Measurements from ENCODE around the gene PGBD2. TPM values are rescaled to one million over a fixed set of nuclear protein-coding genes. Genes with fewer than 3 reads are reported as not detected.
"Not testable (repeated sequence)": the region's sequence is repeated elsewhere in the genome, so short reads cannot be mapped to it uniquely, and the experiment has no call there.

The PGBD2 gene, protein sequence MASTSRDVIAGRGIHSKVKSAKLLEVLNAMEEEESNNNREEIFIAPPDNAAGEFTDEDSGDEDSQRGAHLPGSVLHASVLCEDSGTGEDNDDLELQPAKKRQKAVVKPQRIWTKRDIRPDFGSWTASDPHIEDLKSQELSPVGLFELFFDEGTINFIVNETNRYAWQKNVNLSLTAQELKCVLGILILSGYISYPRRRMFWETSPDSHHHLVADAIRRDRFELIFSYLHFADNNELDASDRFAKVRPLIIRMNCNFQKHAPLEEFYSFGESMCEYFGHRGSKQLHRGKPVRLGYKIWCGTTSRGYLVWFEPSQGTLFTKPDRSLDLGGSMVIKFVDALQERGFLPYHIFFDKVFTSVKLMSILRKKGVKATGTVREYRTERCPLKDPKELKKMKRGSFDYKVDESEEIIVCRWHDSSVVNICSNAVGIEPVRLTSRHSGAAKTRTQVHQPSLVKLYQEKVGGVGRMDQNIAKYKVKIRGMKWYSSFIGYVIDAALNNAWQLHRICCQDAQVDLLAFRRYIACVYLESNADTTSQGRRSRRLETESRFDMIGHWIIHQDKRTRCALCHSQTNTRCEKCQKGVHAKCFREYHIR
- total RNA-seq = 4.6 and 9.6 TPM in 2 replicates

DNA sequence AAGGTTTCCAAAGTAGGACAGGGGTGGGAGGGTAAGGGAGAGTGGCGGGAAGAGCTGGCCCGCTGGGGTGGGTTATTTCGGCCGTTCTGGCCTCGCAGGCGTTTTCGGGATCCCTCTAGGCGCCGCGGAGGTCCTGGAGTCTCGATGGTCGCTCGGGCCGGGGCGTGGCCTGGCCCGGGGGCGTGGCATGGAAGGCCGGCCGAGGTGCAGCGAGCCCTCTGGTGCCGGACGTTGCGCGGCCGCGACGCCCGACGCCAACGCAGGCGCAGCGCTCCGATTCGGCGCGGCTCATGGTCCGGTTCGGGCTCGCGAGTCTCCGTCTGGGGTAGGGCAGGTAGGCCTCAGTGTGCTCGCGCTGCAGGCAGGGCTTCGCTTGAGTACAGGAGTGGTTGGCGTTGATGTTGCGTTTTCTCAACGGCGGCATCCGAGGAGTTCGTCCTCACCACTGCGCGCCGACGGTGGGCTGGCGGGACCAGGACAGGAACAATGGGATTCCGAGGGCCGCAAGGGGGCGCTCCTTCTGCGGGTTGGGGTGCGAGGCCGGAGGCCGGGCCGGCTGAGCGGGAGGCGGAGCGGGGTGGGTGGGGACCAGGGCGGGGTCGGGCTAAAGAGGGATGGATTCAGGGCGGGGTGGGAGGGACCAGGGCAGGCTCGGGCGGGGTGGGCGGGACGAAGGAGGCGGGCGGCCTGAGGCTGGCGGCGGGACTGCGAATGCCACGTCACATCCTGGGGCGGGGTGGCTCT is at the start of gene PGBD2:
PGBD2 (plus strand) TSS at position 227 of the 744 bp plus-strand sequence. CDS start 7,628 bp downstream, outside the sequence.
- DNase-seq (ENCODE audit: low read depth, low spot score) = peak; percentile 69

DNA sequence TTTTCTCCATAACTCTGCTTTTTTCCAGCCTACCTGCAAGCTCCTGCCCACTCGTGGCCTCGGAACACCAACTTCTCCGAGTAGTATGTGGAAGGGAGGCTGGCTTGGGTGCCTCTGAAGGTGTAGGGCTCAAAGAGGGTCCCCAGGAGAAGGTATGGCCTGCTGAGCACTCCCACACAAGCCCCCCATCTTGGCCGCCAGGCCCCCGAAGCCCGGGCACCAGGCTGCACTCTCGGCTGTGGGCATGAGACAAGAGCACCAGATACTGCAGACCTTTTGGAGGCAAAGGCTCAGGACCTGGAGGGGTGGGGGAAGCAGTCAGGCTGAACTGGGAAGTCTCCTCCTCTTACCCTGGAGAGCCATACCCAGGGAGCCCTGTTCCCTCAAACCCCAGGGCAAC is 48.8 kb upstream of the PGBD2 start:
- DNase-seq (ENCODE audit: low read depth, low spot score) = no peak

DNA sequence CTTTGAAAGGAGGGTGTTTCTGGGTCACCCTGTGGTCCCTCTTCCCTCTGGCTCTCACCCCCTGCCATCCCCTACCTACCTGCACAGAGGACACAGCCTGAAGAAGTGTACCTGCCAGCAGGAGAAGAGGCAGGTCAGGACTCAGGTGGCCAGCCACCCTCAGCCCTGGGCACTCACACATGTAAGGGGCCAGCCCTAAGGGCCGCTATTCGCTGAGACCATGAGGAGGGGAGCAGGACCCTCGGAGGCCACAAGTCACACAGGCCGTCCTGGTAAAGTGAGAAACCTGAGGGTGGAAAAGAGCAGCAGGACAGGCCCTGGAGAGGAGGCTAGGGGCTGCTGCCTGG is 48.3 kb upstream of the PGBD2 start:
- DNase-seq (ENCODE audit: low read depth, low spot score) = no peak

DNA sequence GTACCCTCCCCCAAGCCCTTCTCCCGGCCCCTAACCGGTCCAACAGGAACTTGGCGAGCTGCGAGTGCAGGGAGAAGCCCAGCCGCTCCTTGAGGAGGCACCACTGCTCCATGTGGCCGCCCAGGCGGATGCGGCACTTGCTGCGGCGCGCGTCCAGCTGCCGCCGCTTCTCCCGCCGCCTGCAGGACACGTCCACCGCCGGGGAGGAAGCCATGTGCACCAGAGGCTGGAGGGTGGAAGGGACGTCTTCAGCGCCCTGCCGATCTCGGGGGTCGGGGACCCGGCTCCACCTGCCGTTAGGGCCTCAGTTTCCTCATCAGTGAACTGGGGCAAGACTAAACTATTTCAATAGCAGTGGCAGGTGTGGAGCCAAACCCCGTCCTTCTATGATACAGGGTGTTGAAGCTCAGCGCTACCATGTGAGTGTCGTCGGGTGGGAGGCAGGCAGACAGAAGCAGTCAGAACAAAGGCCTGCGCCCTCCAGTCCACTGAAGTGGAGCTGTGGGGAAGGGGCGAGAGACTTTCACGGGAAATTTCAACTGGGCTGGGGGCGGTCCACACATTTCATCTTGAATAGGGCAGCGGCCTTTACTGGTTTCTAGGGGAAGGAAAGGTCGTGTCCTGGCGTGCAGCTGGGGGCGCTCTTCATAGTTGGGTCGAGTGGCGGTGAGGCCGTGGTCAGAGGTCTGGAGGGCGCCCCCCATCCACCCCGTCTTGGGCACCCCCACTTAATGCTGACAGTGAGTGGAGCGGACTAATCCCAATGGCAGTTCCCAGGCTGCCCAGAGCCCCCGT is 47.7 kb upstream of the PGBD2 start:
- no peak for DNase-seq (ENCODE audit: low read depth, low spot score)

DNA sequence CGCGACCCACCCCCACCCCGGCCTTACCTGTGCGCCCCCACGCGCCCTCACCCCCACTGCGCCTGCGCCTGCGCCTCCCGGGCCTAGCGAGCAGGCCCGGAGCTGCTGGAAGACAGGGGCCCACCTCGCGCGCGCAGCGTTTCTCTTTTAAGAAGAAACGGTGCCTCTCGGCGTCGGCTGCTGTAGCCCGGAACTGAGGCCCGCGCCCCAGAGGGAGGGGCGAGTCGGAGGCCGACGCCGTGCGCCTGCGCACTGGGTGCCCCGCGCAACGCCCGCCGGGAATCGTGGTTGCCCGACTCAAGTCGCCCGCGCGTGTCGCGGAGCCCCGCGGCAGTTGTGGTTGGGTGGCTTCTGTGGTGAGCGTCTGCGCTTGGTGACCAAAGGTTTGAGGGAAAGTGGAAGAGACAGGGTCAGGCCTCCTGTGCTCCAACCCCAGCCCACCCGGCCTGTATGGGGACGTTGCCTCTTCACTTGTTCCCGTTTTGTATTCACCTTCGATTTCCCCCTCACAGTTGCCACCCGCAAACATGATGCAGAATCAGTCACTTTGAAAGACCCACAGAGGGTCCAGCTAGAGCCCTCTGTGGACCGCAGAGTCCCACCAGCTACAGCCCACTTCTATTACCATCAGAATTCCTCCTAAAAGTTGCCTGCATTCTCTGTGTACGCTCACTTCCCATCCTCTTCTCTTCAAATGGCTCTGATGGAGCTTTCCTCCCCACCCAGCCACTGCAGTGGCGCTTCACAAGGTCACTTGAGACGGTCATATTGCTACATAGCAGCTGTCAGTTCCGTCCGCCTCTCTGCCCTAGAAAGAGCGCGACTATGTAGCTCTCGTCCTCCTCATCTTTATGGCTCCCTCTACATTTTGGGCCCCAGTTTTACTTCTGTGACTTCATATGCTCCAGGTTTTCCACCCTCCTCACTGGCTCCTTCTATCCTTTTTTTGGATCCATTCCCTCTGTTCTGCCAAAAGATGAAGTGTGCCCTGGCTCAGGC is 46.8 kb upstream of the PGBD2 start, which contains the start of gene ZNF692:
ZNF692 (minus strand) TSS at position 195 of the 999 bp plus-strand sequence. CDS start 776 bp downstream, outside the sequence.
- peak; percentile 92 for DNase-seq (ENCODE audit: low read depth, low spot score)

DNA sequence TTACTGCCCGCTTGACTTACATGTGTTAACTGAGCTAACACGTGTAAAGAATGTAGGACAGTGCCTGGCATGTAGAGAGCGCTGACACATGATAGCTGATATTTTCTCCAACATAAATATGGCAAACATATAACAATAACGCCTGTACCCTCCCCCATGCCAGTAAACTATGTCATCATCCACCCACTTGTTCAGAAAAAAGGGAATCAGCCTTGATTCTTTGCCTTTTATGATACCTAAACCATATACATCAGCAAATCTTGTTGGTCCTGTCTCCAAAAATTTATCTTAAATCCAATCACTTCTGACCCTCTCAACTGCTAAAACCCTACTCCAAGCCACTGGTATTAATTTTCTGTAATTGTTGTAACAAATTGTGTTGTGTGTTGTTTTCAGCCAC is 46.0 kb upstream of the PGBD2 start:
- DNase-seq (ENCODE audit: low read depth, low spot score) = no peak

DNA sequence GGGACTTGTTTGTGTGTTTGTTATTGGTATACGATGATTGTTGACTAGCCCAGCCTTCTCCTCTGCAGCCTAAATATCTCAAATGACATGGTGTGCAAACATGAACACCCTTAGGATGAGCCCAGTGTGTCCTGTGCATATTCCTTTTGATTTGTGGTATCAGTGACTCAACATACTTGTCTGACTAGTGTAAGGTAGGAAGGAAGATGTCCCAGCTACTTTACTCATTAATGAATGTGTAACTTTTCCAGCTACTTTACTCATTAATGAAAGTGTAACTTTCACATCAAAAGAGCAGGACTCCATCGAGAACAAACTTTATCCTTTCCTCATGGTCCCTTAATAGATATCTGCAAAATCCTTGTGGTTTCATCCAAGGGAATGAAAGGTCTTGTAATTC is 44.4 kb upstream of the PGBD2 start:
- no peak for DNase-seq (ENCODE audit: low read depth, low spot score)

DNA sequence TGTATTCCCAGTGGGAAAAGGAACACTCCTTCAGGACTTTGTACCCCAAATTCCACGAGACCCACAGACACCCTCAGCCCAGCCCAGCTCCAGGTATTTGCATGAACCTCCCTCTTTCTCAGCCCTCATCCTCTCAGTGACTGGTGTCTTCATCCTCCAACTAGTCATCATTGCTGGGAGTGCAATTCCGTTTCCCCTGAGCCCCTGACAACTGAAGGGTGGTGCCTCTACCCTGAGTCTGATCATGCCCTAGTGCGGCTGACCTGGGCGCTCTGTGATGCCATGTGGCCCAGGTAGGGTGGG is 43.4 kb upstream of the PGBD2 start:
- no peak for DNase-seq (ENCODE audit: low read depth, low spot score)

DNA sequence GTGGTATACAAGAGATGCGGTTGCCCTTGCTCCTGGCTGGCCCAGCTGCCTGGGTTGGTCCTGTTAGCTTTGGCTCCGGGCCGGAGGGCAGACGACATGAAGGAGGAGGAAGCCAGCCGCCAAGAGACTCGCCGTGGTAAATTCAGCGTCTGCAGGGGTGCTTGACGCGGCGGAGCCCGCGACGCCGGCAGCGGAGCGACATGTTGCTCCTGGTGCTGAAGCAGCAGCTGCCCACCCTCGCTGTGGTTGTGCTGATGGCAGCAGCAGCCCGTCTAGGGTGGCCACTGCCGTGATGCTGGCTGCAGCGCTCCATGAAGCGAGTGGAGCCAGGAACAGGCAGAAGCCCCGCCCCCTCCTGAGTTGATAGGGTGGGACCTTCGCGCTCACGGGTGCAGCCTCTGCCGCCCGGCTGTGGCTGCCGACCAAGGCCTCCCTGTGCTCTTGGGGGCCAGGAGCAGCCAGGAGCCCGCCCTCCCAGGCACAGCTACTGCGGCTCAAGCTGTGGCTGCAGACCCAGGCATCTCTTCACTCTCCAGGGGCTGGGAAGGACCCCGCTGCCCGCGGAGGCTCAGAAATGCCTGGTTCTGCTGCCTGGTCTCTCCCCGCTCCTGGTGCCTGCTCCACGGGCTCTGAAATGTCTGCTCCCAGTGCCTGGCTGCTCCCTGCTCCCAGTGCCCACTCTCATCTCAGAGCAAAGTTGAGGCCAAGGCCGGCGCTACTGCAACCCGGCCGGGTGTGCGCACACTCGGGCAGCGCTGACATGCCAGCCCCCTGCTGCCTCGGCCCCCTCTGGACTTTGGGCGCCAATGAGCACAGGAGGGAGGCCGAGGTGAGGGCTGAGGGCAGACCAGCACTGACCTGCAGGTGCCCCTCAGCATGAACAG is 42.8 kb upstream of the PGBD2 start:
- no peak for DNase-seq (ENCODE audit: low read depth, low spot score)

DNA sequence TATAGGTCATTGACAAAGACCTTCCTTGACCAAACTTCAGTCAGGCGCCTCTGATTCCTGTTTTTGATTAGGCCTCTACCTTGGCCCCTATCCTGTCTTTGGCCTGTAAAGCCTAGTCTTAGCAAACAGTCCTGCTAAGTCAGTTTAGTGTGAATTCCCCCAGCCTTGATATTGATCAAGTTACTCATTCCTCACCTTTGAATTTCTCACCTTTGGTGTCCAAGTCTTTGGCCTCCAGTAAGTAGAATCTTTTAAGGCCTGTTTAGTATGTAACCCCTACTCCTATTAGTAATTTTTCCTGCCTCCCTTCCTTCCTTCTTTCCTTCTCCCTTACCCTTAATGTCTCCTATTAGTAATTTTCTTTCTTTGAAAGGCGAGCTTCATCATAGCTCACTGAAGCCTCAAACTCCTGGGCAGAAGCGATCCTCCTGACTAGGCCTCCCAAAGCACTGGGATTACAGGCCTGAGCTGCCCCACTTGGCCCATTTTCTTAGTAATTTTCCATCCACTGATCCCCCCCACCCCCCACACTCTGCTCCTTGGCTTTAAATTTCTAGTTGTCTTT is 34.1 kb upstream of the PGBD2 start:
- no peak for DNase-seq (ENCODE audit: low read depth, low spot score)

DNA sequence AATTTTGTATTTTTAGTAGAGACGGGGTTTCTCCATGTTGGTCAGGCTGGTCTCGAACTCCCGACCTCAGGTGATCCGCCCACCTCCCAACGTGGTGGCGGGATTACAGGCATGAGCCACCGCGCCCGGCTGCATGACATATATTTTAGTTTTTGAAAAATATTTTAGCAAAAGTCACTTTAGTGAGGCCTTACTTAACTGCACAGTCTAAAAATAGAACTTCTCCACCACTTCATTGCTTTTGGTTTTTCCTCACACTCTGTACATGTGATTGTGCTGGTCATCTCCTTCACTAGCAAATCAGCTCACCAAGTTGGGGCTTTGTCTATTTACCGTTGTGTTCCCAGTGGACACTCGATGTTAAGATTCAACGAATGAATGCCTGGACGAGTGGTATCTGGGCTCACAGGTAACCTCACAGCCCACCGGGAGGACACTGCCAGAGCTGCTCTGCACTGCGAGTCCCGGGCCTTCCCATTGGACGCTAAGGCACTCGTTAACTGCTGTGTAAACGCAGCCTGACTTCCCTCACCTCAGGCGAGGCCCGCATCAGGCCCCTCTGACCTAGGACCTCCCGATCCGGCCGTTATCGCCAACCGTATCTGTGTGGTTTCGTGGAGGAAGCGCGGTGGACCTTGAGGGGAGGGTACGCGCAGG is 33.2 kb upstream of the PGBD2 start:
- no peak for DNase-seq (ENCODE audit: low read depth, low spot score)

DNA sequence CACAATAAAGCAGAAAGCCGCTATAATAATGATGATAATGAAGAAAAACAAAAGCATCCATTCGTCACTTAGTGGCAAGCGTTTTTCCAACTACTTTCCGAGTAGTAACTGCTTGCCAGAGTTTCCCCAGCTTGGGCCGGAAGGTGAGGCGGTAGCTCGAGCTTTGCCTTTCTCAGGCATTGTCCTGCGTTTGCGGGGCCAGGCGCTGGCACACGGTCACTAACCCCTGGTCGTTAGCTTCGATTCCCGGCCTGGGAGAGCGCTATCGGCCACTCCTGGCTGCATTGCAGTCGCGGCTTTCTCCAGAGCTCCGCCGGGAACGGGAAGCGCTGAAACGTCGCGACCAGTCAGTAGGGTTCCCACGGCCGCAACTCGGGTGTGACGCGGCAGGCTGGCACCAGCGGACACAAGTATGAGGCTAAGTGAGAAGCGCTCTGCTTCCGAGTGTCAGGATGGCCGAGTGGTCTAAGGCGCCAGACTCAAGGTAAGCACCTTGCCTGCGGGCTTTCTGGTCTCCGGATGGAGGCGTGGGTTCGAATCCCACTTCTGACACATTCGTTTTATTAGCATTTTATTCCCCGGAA is 32.5 kb upstream of the PGBD2 start:
- DNase-seq (ENCODE audit: low read depth, low spot score) = peak; percentile 77

DNA sequence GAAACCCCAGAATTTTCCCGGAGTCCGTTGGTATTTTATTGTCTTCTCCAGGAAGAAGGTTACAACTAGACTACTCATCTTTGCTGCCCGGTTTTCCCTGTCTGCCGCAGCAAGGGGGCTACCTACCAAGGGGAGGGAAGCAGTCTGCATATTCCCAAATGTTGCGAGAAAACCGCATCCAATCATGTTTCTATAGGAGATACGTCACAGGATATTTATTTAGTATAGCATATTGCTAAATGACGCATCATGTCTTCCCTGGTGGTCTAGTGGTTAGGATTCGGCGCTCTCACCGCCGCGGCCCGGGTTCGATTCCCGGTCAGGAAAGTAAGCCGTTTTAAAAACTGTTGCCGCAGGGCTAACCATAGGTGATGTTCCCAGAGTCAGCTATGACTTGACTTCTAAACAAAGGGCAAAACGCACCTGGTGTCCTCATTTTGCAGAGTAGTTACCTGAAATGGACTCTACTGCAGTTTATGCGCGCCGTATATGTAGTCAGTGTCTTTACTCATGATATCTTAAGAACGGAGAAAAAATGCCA is 32.0 kb upstream of the PGBD2 start:
- peak; percentile 49 for DNase-seq (ENCODE audit: low read depth, low spot score)

DNA sequence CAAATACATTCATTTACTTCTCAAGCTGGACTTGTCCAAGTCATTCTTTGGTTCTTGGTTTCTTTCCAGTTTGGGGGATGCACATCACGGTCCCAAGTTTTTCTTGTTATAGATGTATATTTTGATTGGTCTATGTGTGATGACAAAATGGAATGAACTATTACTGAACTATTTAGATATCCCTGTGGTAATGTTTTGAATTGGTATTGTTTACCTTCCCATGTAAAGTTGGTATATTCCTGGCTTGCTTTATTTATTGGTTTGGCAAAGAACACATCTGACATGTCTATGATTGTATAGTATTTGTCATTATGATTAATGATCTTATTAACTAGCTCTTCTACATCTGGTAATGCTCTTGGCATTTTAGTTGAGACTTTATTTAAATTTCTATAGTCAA is 24.8 kb upstream of the PGBD2 start:
- DNase-seq (ENCODE audit: low read depth, low spot score) = no peak

DNA sequence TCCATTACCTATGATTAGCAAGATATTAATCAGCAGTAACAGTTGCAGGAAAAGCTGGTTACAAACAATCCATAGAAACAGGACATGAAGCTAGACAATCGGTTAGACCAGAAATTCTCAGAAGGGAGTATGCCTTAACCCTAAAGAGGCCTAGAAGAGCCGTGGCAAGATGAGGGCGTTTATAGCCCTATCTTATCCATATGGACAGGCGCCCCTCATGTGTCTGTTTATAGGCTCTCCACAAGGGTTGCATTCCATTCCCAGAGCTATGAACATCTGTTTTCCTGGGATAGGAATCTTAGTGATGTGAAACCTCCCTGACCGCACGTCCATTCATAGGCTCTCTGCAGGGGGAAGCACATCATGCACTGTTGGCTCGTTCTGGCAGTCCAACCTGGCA is 23.6 kb upstream of the PGBD2 start:
- not testable (repeated sequence) for DNase-seq (ENCODE audit: low read depth, low spot score)

DNA sequence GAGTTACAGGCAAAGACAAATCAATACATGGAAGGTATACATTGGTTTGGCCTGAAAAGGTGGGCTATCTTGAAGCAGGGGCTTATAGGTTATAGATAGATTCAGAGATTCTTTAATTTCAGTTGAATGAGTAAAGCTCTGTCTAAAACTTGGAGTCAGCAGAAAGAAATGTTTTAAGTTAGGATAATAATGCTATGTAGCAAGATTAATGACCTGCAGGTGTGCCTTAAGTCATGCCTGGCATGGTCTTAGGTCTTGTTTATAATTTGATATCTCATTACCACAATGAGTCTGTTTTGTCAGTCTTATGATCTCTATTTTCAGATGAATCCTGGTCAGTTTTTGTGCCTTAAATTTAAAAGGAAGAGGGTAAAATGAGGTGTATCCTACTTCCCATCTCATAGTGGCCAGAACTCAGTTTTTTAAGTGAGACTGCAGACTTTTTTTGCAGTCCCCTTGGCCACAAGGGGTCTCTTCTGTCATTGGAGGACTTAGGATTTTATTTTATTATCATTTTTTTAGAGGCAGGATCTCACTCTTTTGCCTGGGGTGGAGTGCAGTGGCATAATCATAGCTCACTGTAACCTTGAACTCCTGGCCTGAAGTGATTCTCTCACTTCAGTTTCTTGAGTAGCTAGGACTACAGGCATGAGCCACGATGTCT is 21.3 kb upstream of the PGBD2 start:
- no peak for DNase-seq (ENCODE audit: low read depth, low spot score)

DNA sequence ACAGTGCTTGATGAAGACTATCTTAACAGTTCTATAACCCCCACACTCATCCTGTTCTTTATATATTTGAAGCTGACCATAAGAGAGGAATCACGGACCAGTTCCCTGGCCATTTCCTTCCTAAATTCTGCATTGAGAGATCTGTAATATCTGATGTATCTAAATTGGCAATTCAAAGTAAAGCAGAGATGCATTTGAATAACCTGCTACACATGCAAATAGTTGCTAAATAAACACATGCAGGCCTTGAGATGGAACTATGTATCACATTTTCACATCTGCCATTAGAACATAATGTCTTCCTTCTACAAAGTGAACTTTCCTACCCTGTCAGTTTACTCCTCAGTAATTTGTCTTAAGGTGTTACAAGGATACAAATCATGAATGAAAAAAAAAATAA is 20.4 kb upstream of the PGBD2 start:
- no peak for DNase-seq (ENCODE audit: low read depth, low spot score)
